Posterior vena cava (tissue), 2 donors: ENCODE measurements around the gene MYBPC1. TPM values are rescaled to one million over a fixed set of nuclear protein-coding genes. Genes with fewer than 3 reads are reported as not detected.
"Not testable (repeated sequence)": the region's sequence is repeated elsewhere in the genome, so short reads cannot be mapped to it uniquely, and the experiment has no call there.

Experiments
- DNase-seq: peaks from one replicate; pipeline ENCODE4 v3.0.0-alpha.2; 2020; ENCODE audit warnings: low spot score
- intact Hi-C, 2 donors: fragments of 100-400 bp; cut with DNase I; formaldehyde crosslinking; loops; one replicate each; pipeline versions ENCODE4 v1.14.1 to v1.14.2; 2022 to 2023
- long read RNA-seq, 2 donors: library from polyadenylated mRNA; unstranded; transcript quantifications; one replicate each; pipeline ENCODE4 v2.0.0, GENCODE V29; 2020 to 2021
- total RNA-seq, 2 donors: library from RNA; stranded (reverse); fragmentation: NEBNext Ultra II Directional; extraction: Animal tissue kit (Norgen Biotek cat#: 25700); gene quantifications; one replicate each; pipeline ENCODE4 v1.2.1, GENCODE V29; 2021
- donor health status: DM: yes; HTN: yes; CAD: no.
- donor health status: DM: yes; HTN: yes; CAD: no.

The MYBPC1 gene
- not detected for total RNA-seq
- long read RNA-seq, donor 1 = 0 reads
- long read RNA-seq, donor 2 = 0 reads

GRCh38 chr12:101594700-101595099, at the start of gene MYBPC1:
Gene MYBPC1 (plus strand): TSS chr12:101594971. CDS start chr12:101595071, 100 bp downstream.
- no peak for DNase-seq
- intact Hi-C loops = no loop called here

GRCh38 chr12:101551362-101552114, 43.2 kb upstream of the MYBPC1 start:
- DNase-seq = no peak
- intact Hi-C loops = no loop called here

- intact Hi-C loops = no loop called here
- no peak for DNase-seq
Observed at GRCh38 chr12:101552277-101552676, 42.5 kb upstream of the MYBPC1 start.

GRCh38 chr12:101557094-101557493, 37.7 kb upstream of the MYBPC1 start:
- intact Hi-C loops = no loop called here
- DNase-seq = no peak

- intact Hi-C loops = not testable (repeated sequence)
Observed at GRCh38 chr12:101558726-101559125, 36.0 kb upstream of the MYBPC1 start.

GRCh38 chr12:101563212-101563611, 31.6 kb upstream of the MYBPC1 start:
- DNase-seq = no peak
- intact Hi-C loops = no loop called here

More at GRCh38 chr12:101558726-101559125, 36.0 kb upstream of the MYBPC1 start:
- not testable (repeated sequence) for DNase-seq

- no peak for DNase-seq
- intact Hi-C loops = no loop called here
Observed at GRCh38 chr12:101564912-101565311, 29.9 kb upstream of the MYBPC1 start.

GRCh38 chr12:101566318-101566717, 28.5 kb upstream of the MYBPC1 start:
- intact Hi-C loops = no loop called here
- no peak for DNase-seq

GRCh38 chr12:101567918-101568317, 26.9 kb upstream of the MYBPC1 start:
- intact Hi-C loops = no loop called here

GRCh38 chr12:101570047-101570446, 24.7 kb upstream of the MYBPC1 start:
- intact Hi-C loops = no loop called here
- no peak for DNase-seq

More at GRCh38 chr12:101567918-101568317, 26.9 kb upstream of the MYBPC1 start:
- no peak for DNase-seq

- intact Hi-C loops = no loop called here
- no peak for DNase-seq
Observed at GRCh38 chr12:101571105-101571504, 23.7 kb upstream of the MYBPC1 start.

- no peak for DNase-seq
- intact Hi-C loops = no loop called here
Observed at GRCh38 chr12:101573743-101574142, 21.0 kb upstream of the MYBPC1 start.

GRCh38 chr12:101578417-101578816, 16.4 kb upstream of the MYBPC1 start:
- intact Hi-C loops = no loop called here

GRCh38 chr12:101581190-101581589, 13.6 kb upstream of the MYBPC1 start:
- DNase-seq = no peak
- intact Hi-C loops = no loop called here

More at GRCh38 chr12:101578417-101578816, 16.4 kb upstream of the MYBPC1 start:
- DNase-seq = no peak

- intact Hi-C loops = no loop called here
- no peak for DNase-seq
Observed at GRCh38 chr12:101582937-101583336, 11.8 kb upstream of the MYBPC1 start.

GRCh38 chr12:101590383-101590782, 4.4 kb upstream of the MYBPC1 start:
- DNase-seq = no peak
- intact Hi-C loops = no loop called here

- no peak for DNase-seq
- intact Hi-C loops = no loop called here
Observed at GRCh38 chr12:101591781-101592180, 3.0 kb upstream of the MYBPC1 start.

- intact Hi-C loops = no loop called here
- DNase-seq = no peak
Observed at GRCh38 chr12:101592448-101592847, 2.3 kb upstream of the MYBPC1 start.

GRCh38 chr12:101592921-101593320, 1.9 kb upstream of the MYBPC1 start:
- intact Hi-C loops = no loop called here
- DNase-seq = no peak

- DNase-seq = no peak
- intact Hi-C loops = no loop called here
Observed at GRCh38 chr12:101596172-101596571, 1.4 kb downstream of the MYBPC1 start.

GRCh38 chr12:101597164-101597563, 2.4 kb downstream of the MYBPC1 start:
- intact Hi-C loops = no loop called here
- DNase-seq = no peak
